Measurements from ENCODE around the gene C1orf74. TPM values are rescaled to one million over a fixed set of nuclear protein-coding genes. Genes with fewer than 3 reads are reported as not detected.
"Not testable (repeated sequence)": the region's sequence is repeated elsewhere in the genome, so short reads cannot be mapped to it uniquely, and the experiment has no call there.

The C1orf74 gene
- total RNA-seq, 2 experiments from 2014 or later: 2.8 to 3.0 TPM

DNA sequence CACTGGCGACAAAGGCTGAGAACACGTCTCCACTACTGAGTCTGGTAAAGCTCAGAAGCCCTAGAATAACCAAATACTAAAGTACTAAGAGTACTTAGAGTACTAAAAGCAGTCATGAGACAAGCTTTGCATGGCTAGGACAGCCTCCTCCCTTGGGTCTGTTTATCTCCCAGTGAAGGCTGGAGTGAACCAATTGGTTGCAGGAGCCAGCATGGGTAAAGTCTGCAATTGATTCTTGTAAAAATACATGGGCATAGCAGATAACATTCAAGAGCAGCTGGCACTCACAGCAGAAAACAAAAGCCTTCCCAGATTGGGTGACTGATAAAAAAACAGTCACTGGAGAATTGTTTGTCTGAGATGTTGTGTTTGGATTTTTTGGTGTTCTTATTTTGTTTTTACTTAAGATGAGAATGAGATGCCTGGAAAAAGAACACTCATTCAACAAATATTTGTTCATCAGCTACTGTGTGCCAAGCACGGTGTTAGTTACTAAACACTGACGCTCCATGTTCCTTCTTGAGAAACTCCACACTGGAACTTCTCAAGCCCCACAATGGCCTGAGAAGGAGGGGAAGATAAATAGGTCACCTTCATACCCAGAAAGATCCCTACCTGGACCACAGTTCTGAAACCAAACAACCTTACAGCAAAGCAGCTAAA, 17.9 kb upstream of the C1orf74 start:
- peaks cover 16% of the 10 kb centered on the region for H3K4me1 Mint-ChIP-seq
- no peak for ATAC-seq
- CTCF ChIA-PET: interaction anchor here (0.8 to 1.3 kb wide), 4 partner anchors 11 to 233 kb away, joined by 3 to 5 read pairs (median 3); no protein-coding TSS in a partner anchor
- no peak overlapping the region for H3K4me3 Mint-ChIP-seq
- DNase-seq: no peak
- H3K27ac Mint-ChIP-seq: no peak overlapping the region
- H3K27me3 Mint-ChIP-seq: peaks cover 9% of the 10 kb centered on the region
- no peaks in the 10 kb centered on the region for H3K9me3 Mint-ChIP-seq (ENCODE audit: low read depth)
- no peaks in the 10 kb centered on the region for H3K36me3 Mint-ChIP-seq

DNA sequence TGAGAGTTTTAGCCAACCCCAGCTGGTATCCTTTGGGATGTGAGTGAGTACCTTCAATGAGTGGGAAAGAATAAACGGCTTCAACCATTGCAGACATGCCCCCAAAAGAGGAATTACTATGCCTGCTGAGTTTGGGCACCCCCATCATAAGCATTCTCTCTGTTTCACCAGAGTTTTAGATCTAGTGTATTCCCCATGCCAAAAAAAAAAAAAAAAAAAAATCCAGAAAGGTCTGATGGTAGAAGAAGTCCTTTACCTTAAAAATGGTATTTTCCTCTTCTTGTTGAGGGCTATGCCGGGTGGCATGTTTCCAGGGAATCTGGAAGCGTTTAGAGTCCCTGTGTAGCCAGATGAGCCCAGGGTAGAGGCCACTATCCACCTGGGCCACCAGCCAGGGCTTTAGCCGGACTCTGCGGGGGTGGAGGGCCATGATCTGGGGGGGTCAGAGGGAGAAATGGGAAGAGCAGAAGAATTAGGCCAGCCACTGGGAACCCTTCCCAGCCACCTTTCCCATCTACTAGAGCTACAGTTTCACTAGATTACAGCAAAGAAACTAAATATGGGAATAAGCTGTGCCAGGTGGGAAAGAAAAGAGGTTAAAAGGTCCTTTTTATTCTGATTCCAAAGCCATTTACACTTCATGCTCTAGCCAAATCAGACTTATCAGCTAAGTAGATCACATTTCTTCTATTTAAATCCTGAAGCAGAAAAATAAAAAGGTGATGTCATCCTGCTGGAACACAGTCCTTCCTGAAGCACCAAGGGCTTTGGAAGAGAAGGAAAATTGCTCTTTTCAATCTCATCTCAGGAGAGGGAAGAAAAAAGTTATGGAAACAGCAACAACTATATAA, 16.9 kb upstream of the C1orf74 start:
- ATAC-seq (no peak), DNase-seq (no peak)
- Mint-ChIP-seq H3K9me3 (ENCODE audit: low read depth) (no peaks in the 10 kb centered on the region), H3K4me1 (peaks cover 12% of the 10 kb centered on the region), H3K27ac (no peak overlapping the region), H3K4me3 (no peak overlapping the region), H3K27me3 (peaks cover 9% of the 10 kb centered on the region), H3K36me3 (no peaks in the 10 kb centered on the region)
- CTCF ChIA-PET: interaction anchor here (0.9 to 1.0 kb wide), 3 partner anchors 22 to 232 kb away, joined by 3 read pairs; no protein-coding TSS in a partner anchor

DNA sequence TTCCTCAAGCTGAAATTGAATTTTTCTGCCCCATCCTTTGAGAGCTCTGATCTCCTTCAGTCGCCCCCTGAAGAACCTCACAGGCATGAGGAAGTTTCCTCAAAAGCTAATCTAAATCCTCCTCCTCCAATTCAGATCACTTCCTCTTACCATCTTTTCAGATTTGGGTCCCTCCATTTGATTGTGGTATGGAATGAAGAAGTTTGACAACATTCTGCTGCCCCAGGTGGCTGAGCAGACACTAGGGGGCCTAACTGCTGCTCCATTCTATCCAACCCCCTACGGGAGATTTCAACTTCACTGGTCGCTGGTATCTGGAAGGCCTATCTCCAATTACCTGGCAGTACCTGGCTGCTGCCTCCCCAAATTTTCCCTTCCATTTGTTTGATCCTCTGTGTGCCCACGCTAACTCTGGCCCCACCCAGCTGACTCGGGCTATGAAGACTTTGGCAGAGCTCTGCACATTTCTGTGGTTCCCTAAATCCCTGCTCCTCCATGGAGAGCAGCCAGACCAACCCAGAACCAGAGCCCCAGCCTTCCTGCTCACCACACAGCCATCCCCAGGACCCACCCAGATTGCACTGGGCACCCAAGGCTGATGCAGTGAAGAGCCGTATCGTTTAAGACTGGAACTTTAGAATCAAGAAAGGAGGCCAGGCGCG, 13.8 kb upstream of the C1orf74 start:
- Mint-ChIP-seq H3K4me3 (no peak overlapping the region), H3K36me3 (no peaks in the 10 kb centered on the region), H3K4me1 (no peaks in the 10 kb centered on the region), H3K27ac (no peak overlapping the region), H3K27me3 (peaks cover 7% of the 10 kb centered on the region), H3K9me3 (ENCODE audit: low read depth) (no peaks in the 10 kb centered on the region)
- ATAC-seq (no peak), DNase-seq (no peak)
- CTCF ChIA-PET: interaction anchor here (2.1 kb wide), 1 partner anchor 25 kb away, joined by 6 read pairs; no protein-coding TSS in a partner anchor

DNA sequence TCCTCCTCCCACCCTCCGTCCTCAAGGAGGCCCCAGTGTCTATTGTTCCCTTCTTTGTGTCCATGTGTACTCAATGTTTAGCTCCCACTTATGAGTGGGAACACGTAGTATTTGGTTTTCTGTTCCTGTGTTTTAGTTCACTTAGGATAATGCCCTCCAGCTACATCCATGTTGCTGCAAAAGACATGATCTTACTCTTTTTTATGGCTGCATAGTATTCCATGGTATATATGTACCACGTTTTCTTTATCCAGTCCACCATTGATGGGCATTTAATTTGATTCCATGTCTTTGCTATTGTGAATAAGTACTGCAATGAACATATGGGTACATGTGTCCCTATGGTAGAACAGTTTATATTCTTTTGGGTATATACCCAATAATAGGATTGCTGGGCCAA, 9.4 kb upstream of the C1orf74 start:
- CTCF ChIA-PET: interaction anchor here (1.0 to 1.4 kb wide), 2 partner anchors 9 to 29 kb away, joined by 3 to 4 read pairs; partner anchors contain the start of gene C1orf74
- not testable (repeated sequence) for H3K9me3 Mint-ChIP-seq (ENCODE audit: low read depth); H3K36me3 Mint-ChIP-seq; H3K27ac Mint-ChIP-seq; H3K4me3 Mint-ChIP-seq; ATAC-seq; H3K27me3 Mint-ChIP-seq; DNase-seq
- peaks cover 18% of the 10 kb centered on the region for H3K4me1 Mint-ChIP-seq

DNA sequence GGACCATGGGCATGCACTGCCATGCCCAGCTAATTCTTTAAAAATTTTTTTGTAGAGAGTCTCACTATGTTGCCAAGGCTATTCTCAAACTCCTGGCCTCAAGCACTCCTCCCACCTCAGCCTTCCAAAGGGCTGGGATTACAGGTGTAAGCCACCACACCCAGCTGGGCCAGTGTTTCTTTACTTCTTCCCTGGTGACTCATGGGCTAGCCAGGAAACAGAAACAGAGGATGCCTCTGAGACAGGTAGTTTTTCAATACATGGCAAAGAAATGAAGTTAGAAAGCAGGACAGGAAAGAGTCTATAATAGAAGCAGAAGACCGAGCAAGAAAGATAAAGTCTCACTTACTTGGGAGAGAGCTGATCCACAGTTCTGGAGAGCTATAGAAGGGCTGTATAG, 7.6 kb upstream of the C1orf74 start:
- Mint-ChIP-seq H3K4me1 (peaks cover 22% of the 10 kb centered on the region), H3K27ac (no peak overlapping the region), H3K4me3 (no peak overlapping the region), H3K36me3 (no peaks in the 10 kb centered on the region), H3K27me3 (no peaks in the 10 kb centered on the region), H3K9me3 (ENCODE audit: low read depth) (no peaks in the 10 kb centered on the region)
- CTCF ChIA-PET: interaction anchor here (3.0 kb wide), 1 partner anchor 14 kb away, joined by 10 read pairs; the partner anchor contains the start of gene IRF6
- ATAC-seq: no peak
- DNase-seq: no peak

DNA sequence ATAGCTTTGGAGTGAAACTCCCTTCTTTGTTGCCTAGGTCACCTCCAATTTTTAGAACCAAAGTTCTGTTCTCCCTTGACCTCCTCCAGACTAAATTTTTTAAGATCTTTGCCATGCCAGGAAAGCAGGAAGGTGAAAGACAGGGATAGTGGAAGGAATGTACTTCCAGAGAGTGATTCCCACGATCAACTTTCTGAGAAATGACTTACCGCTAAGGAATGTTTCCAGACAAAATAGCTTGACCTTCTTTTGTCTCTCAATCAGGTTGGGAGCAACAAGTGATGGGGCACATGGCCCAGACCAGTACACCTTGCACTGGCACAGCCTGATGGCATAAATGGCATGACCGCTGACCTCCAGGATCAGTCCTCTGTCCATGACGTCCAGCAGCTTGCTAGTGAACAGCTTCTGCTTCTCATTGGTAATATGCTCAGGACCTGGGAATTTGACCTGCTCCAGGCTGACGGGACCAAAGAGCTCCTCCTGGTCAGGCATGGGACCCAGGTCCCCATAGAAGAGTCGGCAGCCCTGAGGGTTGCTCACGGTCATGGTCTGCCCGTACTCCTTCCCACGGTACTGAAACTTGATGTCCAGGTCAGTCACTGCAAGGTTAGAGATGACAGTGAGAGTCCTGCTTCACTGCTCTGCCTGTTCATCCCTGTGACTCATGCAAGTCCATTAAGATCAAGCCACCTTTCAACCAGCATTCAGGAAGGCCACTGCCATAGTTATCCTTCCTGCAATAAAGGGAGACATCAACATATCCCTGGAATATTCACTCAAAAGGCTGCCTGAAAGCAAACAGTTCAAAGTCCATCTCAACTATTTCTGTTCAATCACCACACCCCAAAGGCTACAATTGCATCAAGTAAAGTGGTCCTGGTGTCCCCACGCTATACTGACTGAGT, 6.2 kb upstream of the C1orf74 start:
- Mint-ChIP-seq H3K4me3 (no peak overlapping the region), H3K27me3 (no peaks in the 10 kb centered on the region), H3K27ac (no peak overlapping the region), H3K36me3 (no peaks in the 10 kb centered on the region), H3K4me1 (peaks cover 22% of the 10 kb centered on the region), H3K9me3 (ENCODE audit: low read depth) (no peaks in the 10 kb centered on the region)
- CTCF ChIA-PET: interaction anchor here (0.8 to 3.0 kb wide), 2 partner anchors 15 to 33 kb away, joined by 3 to 10 read pairs; partner anchors contain the start of gene IRF6
- ATAC-seq: no peak
- DNase-seq: no peak

DNA sequence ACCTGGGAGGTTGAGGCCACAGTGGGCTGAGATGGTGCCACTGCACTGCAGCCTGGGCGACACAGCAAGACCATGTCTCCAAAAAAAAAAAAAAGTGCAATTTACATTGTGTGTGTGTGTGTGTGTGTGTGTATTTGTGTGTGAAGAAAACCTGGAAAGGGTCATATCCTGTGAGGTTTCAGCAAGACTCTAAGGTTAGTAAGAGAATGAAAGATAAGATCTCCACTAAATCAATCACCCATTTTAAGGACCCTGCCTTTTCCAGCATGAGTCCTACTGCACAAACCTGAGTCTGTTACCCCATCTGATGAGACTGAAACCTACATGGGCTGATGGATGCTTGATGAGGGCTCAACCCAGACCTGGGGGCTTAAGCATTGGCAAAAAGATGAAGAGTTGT, 4.9 kb upstream of the C1orf74 start:
- H3K4me3 Mint-ChIP-seq: no peak overlapping the region
- no peaks in the 10 kb centered on the region for H3K9me3 Mint-ChIP-seq (ENCODE audit: low read depth)
- peaks cover 34% of the 10 kb centered on the region for H3K4me1 Mint-ChIP-seq
- no peaks in the 10 kb centered on the region for H3K27me3 Mint-ChIP-seq
- no peak for ATAC-seq
- no peak for DNase-seq
- CTCF ChIA-PET: interaction anchor here (2.2 kb wide), 1 partner anchor 34 kb away, joined by 13 read pairs; no protein-coding TSS in a partner anchor
- H3K36me3 Mint-ChIP-seq: peaks cover 3% of the 10 kb centered on the region
- peak overlapping the region; percentile 14 for H3K27ac Mint-ChIP-seq

DNA sequence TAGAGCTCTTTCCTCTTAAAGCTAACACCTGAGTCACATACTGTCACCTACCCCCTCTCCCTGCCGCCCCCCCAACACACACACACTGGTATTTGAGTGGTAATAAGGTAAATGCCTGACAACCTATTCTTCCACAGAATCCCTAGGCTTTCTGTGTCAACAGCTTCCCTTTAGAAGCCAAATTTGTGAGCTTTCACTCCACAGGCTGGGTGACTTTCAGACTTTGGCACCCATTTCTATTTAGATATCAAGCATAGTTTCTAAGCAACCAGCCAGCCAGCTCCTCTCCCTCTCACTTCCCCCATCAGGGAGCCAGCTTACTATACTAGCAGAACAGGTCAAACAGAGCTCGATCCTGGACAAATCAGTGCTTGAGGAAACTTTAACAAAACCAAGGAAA, 3.2 kb upstream of the C1orf74 start:
- Mint-ChIP-seq H3K36me3 (peaks cover 3% of the 10 kb centered on the region), H3K27ac (no peak overlapping the region)

DNA sequence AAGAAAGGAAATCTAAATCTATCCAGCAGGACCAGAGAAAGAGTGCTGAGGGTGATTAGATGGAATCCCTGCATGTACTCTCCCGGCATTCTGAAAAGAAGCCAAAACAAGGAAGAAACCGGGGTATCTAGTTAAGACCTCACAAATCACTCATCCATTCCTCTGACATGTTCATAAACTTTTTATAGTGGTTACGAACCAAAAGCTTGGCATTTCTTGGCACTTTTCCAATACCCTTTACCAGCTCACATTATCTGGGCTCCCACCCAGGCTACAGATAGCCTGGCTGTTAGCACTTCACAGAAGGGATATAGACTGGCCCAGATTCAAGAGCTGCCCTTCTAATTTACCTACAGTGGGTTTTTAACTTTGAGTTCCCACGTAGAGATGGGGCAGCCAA, 1.8 kb upstream of the C1orf74 start:
- Mint-ChIP-seq H3K36me3 (peaks cover 9% of the 10 kb centered on the region), H3K27me3 (no peaks in the 10 kb centered on the region), H3K9me3 (ENCODE audit: low read depth) (no peaks in the 10 kb centered on the region), H3K4me3 (no peak overlapping the region), H3K4me1 (peaks cover 48% of the 10 kb centered on the region), H3K27ac (no peak overlapping the region)
- DNase-seq: no peak
- CTCF ChIA-PET: interaction anchor here (1.0 to 3.7 kb wide), 3 partner anchors 17 to 41 kb away, joined by 4 to 15 read pairs (median 5); partner anchors contain the start of gene UTP25
- no peak for ATAC-seq

More for the DNA sequence above, 3.2 kb upstream of the C1orf74 start:
- ATAC-seq: no peak
- Mint-ChIP-seq H3K4me3 (no peak overlapping the region), H3K27me3 (no peaks in the 10 kb centered on the region), H3K9me3 (ENCODE audit: low read depth) (no peaks in the 10 kb centered on the region), H3K4me1 (peaks cover 49% of the 10 kb centered on the region)
- DNase-seq: no peak
- CTCF ChIA-PET: interaction anchor here (0.8 to 2.2 kb wide), 3 partner anchors 13 to 40 kb away, joined by 3 to 13 read pairs (median 3); no protein-coding TSS in a partner anchor

DNA sequence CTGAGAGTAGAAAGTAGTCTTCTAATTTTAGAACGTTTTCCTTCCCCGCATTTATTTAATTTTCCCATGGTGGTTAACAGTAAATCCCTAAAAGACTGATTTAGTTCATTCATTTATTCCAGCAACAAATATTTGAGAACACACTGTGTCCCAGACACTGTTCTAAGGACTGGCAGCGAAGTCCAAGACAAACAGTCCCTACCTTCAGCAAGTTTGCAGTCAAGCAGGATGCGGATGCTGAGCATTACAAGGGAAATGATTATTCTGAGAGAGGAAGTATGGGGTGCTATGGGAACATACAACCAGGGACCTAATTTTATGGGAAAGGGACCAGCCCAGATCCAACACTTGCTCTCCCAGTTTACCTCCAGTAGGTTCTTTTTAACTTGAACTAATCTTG, 1.2 kb upstream of the C1orf74 start:
- H3K4me3 Mint-ChIP-seq: no peak overlapping the region
- no peak for ATAC-seq
- H3K4me1 Mint-ChIP-seq: peaks cover 48% of the 10 kb centered on the region
- no peaks in the 10 kb centered on the region for H3K27me3 Mint-ChIP-seq
- peaks cover 9% of the 10 kb centered on the region for H3K36me3 Mint-ChIP-seq
- DNase-seq: no peak
- H3K9me3 Mint-ChIP-seq (ENCODE audit: low read depth): no peaks in the 10 kb centered on the region
- peak overlapping the region; percentile 95 for H3K27ac Mint-ChIP-seq
- CTCF ChIA-PET: interaction anchor here (1.6 to 3.7 kb wide), 2 partner anchors 17 to 38 kb away, joined by 5 to 15 read pairs; no protein-coding TSS in a partner anchor

DNA sequence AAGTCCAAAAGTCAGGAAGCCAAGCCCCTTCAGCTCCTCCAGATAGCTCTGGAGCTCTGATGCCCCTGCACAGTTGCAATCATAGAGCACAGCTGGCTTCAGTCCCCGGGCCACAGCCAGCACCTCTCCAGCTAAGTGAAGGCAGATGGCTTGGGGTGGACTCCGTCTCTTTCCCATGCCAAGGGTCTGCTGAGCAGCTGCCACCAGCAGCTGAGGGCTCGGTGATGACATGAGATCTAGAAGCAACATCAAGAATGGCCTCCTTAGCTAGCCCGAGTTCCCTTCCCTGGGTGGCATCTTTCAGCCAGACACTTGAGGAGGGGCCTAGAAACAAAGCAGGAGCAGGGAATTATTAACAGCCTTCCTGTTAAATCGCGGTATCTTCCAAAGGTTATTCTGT, 973 bp downstream of the C1orf74 start:
- no peak for ATAC-seq
- Mint-ChIP-seq H3K27ac (peak overlapping the region; percentile 95), H3K4me1 (peaks cover 38% of the 10 kb centered on the region), H3K27me3 (no peaks in the 10 kb centered on the region), H3K4me3 (peak overlapping the region; percentile 92), H3K36me3 (peaks cover 30% of the 10 kb centered on the region), H3K9me3 (ENCODE audit: low read depth) (no peaks in the 10 kb centered on the region)
- no peak for DNase-seq
- CTCF ChIA-PET: interaction anchor here (1.9 to 3.7 kb wide), 4 partner anchors 9 to 44 kb away, joined by 5 to 18 read pairs (median 11); partner anchors contain the start of genes TRAF3IP3 and UTP25

DNA sequence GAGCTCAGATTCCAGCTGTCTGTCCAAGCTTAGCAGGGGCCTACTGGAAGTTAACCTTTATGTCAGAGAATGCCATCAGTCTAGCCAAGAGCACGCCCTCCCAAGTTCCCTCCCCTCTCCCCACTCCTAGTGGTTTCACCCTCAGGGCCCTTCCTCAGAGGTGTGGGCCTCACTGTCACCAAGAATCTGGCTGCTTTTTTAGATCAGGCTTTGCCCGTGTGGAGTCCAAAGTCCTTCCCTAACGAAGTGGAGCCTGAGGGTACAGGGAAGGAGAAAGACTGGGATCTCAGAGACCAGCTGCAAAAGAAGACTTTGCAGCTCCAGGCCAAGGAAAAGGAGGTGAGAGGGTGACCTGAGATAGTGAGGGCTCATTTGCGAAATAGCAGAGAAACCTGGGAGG, 4.1 kb downstream of the C1orf74 start:
- Mint-ChIP-seq H3K36me3 (peaks cover 60% of the 10 kb centered on the region), H3K27ac (peak overlapping the region; percentile 16), H3K4me3 (no peak overlapping the region), H3K4me1 (peaks cover 50% of the 10 kb centered on the region), H3K27me3 (no peaks in the 10 kb centered on the region), H3K9me3 (ENCODE audit: low read depth) (no peaks in the 10 kb centered on the region)
- DNase-seq: no peak
- CTCF ChIA-PET: interaction anchor here (1.0 to 1.8 kb wide), 3 partner anchors 11 to 43 kb away, joined by 3 to 4 read pairs (median 3); no protein-coding TSS in a partner anchor
- no peak for ATAC-seq

Measured in activated CD8-positive, alpha-beta memory T cell treated with anti-CD3 and anti-CD28 coated beads, Interleukin-2, amount 10 ng/mL, durations not matched to agents 7 days and 5 days (primary cell).